Gastrocnemius medialis (tissue), 4 donors: Measurements from ENCODE around the gene KLHL40. TPM values are rescaled to one million over a fixed set of nuclear protein-coding genes. Genes with fewer than 3 reads are reported as not detected.

Experiments
- ATAC-seq, 2 donors: fragments of 150-250 bp; one replicate each; pipeline ENCODE4 v1.9.1; 2016
- DNase-seq, 2 donors: peaks; one replicate each; pipeline ENCODE4 v3.0.0-alpha.2; 2019
- H3K27ac ChIP-seq, 4 donors: fragments of 200-600 bp; sonication (generic); 1 replicate in 1 of 4; 2 replicates in 3 of 4; pipeline ENCODE4 v1.5.1; 2016 to 2018; ENCODE audit warnings: mild to moderate bottlenecking in 2 of 4, moderate library complexity in 1 of 4
- H3K27me3 ChIP-seq, 3 donors: fragments of 200-600 bp; sonication (generic) in 2 of 3; 1 replicate in 1 of 3; 2 replicates in 2 of 3; pipeline versions ENCODE4 v1.5.1 to v1.6.0; 2016 to 2019; ENCODE audit warnings: mild to moderate bottlenecking in 1 of 3, moderate library complexity in 1 of 3
- H3K36me3 ChIP-seq, 2 donors: fragments of 200-600 bp; sonication (generic) in 1 of 2; one replicate each; pipeline ENCODE4 v1.5.1; 2017 to 2018
- H3K4me1 ChIP-seq, 2 donors: fragments of 200-600 bp; sonication (generic) in 1 of 2; one replicate each; pipeline ENCODE4 v1.5.1; 2016 to 2017; ENCODE audit warnings: mild to moderate bottlenecking in 2 of 2
- H3K4me3 ChIP-seq, 4 donors: fragments of 200-600 bp; sonication (generic) in 3 of 4; 1 replicate in 1 of 4; 2 replicates in 3 of 4; pipeline ENCODE4 v1.5.1; 2016 to 2019; ENCODE audit warnings: mild to moderate bottlenecking in 2 of 4
- H3K9me3 ChIP-seq, 3 donors: fragments of 200-600 bp; sonication (generic) in 2 of 3; 1 replicate in 1 of 3; 2 replicates in 2 of 3; pipeline ENCODE4 v1.5.1; 2016 to 2019
- CTCF ChIP-seq, 5 experiments: fragments of 450-650 bp in 3 of 5; fragments of 200-600 bp in 2 of 5; sonication (generic) in 2 of 5; IDR thresholded peaks in 4 of 5; conservative IDR thresholded peaks in 1 of 5; 1 replicate in 4 of 5; 2 replicates in 1 of 5; pipeline ENCODE4 v1.5.1; 2016 to 2019; ENCODE audit warnings: antibody characterized with exemption in 5 of 5, mild to moderate bottlenecking in 3 of 5, moderate library complexity in 3 of 5
- POLR2A ChIP-seq, 2 donors: fragments of 450-650 bp; IDR thresholded peaks; one replicate each; pipeline ENCODE4 v1.6.1; 2017; ENCODE audit warnings: antibody characterized with exemption in 2 of 2, mild to moderate bottlenecking in 2 of 2, moderate library complexity in 2 of 2
- in situ Hi-C, 4 donors: fragments of 200-750 bp; cut with MboI; loops; one replicate each; pipeline versions ENCODE4 v1.15.0 to v1.8.0; 2017; ENCODE audit warnings: low sequenced_read_pairs in 4 of 4
- intact Hi-C: fragments of 100-400 bp; cut with DNase I; formaldehyde crosslinking; loops from one replicate; pipeline ENCODE4 v1.15.1; 2023; ENCODE audit warnings: low total_unique reads
- total RNA-seq, 4 donors: library from RNA; depleted of rRNA; stranded (reverse); fragments of >200 nt; gene quantifications; one replicate each; pipeline versions ENCODE4 v1.1.0 to v1.2.3, GENCODE V29; 2016

Gene KLHL40
- total RNA-seq, 4 donors from 2014 or later: 197 to 682 (median 397) TPM

GRCh38 chr3:42712688-42713372 lies 27.5 kb downstream of the KLHL40 start:
- Histone ChIP-seq H3K27me3 (no peaks in the 10 kb centered on the region), H3K4me1 (peaks cover 0 to 5% of the 10 kb centered on the region in 2 donors), H3K9me3 (no peaks in the 10 kb centered on the region), H3K36me3 (no peaks in the 10 kb centered on the region), H3K4me3 (no peak overlapping the region), H3K27ac (no peak overlapping the region)
- peak in 1 of 2 donors; percentile 5 for DNase-seq
- TF ChIP-seq CTCF (IDR thresholded peaks at IDR 0.05 in 4 of 5, conservative IDR thresholded peaks at IDR 0.05 in 1 of 5) (no peak), POLR2A (IDR thresholded peaks at IDR 0.05) (no peak)
- no peak for ATAC-seq
- intact Hi-C loops: no loop called here
- in situ Hi-C loops: no loop called here

- DNase-seq: no peak
- peaks cover 0 to 5% of the 10 kb centered on the region in 2 donors for H3K4me1 ChIP-seq
- no peak overlapping the region for H3K4me3 ChIP-seq
- ATAC-seq: no peak
- no peak overlapping the region for H3K27ac ChIP-seq
- intact Hi-C loops (no loop called here), in situ Hi-C loops (no loop called here)
- TF ChIP-seq POLR2A (IDR thresholded peaks at IDR 0.05) (no peak), CTCF (IDR thresholded peaks at IDR 0.05 in 4 of 5, conservative IDR thresholded peaks at IDR 0.05 in 1 of 5) (no peak)
- H3K9me3 ChIP-seq: no peaks in the 10 kb centered on the region
- H3K27me3 ChIP-seq: no peaks in the 10 kb centered on the region
- no peaks in the 10 kb centered on the region for H3K36me3 ChIP-seq
These were observed 28.4 kb downstream of the KLHL40 start for GRCh38 chr3:42713747-42714146.

- Histone ChIP-seq H3K36me3 (no peaks in the 10 kb centered on the region), H3K27me3 (no peaks in the 10 kb centered on the region), H3K4me1 (peaks cover 0 to 5% of the 10 kb centered on the region in 2 donors), H3K27ac (no peak overlapping the region), H3K9me3 (no peaks in the 10 kb centered on the region), H3K4me3 (no peak overlapping the region)
- TF ChIP-seq POLR2A (IDR thresholded peaks at IDR 0.05) (no peak), CTCF (IDR thresholded peaks at IDR 0.05 in 4 of 5, conservative IDR thresholded peaks at IDR 0.05 in 1 of 5) (no peak)
- intact Hi-C loops: no loop called here
- DNase-seq (no peak), ATAC-seq (no peak)
- in situ Hi-C loops: no loop called here
These were observed 29.0 kb downstream of the KLHL40 start for GRCh38 chr3:42714171-42714852.

- intact Hi-C loops (no loop called here), in situ Hi-C loops (no loop called here)
- no peaks in the 10 kb centered on the region for H3K27me3 ChIP-seq
- DNase-seq (no peak), ATAC-seq (no peak)
- H3K36me3 ChIP-seq: no peaks in the 10 kb centered on the region
- TF ChIP-seq CTCF (IDR thresholded peaks at IDR 0.05 in 4 of 5, conservative IDR thresholded peaks at IDR 0.05 in 1 of 5): no peak
- no peak for TF ChIP-seq POLR2A (IDR thresholded peaks at IDR 0.05)
- H3K4me1 ChIP-seq: peaks cover 19 to 20% of the 10 kb centered on the region in 2 donors
- no peak overlapping the region for H3K4me3 ChIP-seq
- H3K27ac ChIP-seq: no peak overlapping the region
- H3K9me3 ChIP-seq: no peaks in the 10 kb centered on the region
These were observed 32.0 kb downstream of the KLHL40 start for GRCh38 chr3:42717306-42717705.
